SK-N-SH (cell line): ENCODE results near the gene NRF1. TPM values are rescaled to one million over a fixed set of nuclear protein-coding genes. Genes with fewer than 3 reads are reported as not detected.

Source experiments
- CTCF ChIA-PET: fragments of 300-600, 350-600 bp; formaldehyde crosslinking; extraction: SDS; loops from one replicate; lab custom pipeline; 2021; lab: Yijun Ruan, JAX
- POLR2A ChIA-PET: fragments of 350-600 bp; sonication (Branson Sonifier 250); formaldehyde crosslinking; extraction: SDS; loops from one replicate; lab custom pipeline; 2020; ENCODE audit warnings: antibody characterized with exemption, inconsistent platforms; lab: Yijun Ruan, JAX
- DNase-seq: peaks from one replicate; pipeline ENCODE4 v3.0.0; 2012
- H2AFZ ChIP-seq: fragments of 200-600 bp; sonication (generic); 2 replicates; pipeline ENCODE4 v1.8.1; 2016; ENCODE audit warnings: antibody characterized with exemption, mild to moderate bottlenecking, low read depth
- H3F3A ChIP-seq: fragments of 200-600 bp; sonication (generic); replicated peaks from 2 replicates; pipeline ENCODE3; 2016; ENCODE audit warnings: antibody characterized with exemption, mild to moderate bottlenecking; ENCODE audit not compliant: insufficient read depth
- H3K27ac ChIP-seq, 2 experiments: fragments of 200-500 bp in 1 of 2; fragments of 200-600 bp in 1 of 2; sonication (Bioruptor generic) in 1 of 2; sonication (generic), shearing (Covaris generic) in 1 of 2; 2 replicates each; pipeline versions ENCODE4 v1.5.1 to v1.6.1; 2014 to 2016; ENCODE audit warnings: low read depth in 2 of 2, inconsistent platforms in 1 of 2, low read length in 1 of 2, mild to moderate bottlenecking in 1 of 2, mixed read lengths in 1 of 2
- H3K27me3 ChIP-seq: fragments of 200-600 bp; sonication (generic), shearing (Covaris generic); 2 replicates; pipeline ENCODE4 v1.6.1; 2016; ENCODE audit warnings: mixed run types; ENCODE audit not compliant: insufficient read depth
- H3K36me3 ChIP-seq, 2 experiments: fragments of 200-500 bp in 1 of 2; fragments of 200-600 bp in 1 of 2; sonication (Bioruptor generic) in 1 of 2; sonication (generic) in 1 of 2; replicated peaks in 1 of 2; 2 replicates each; pipeline versions ENCODE3 to v1.5.1; 2014 to 2016; ENCODE audit warnings: low read length in 1 of 2, mild to moderate bottlenecking in 1 of 2; ENCODE audit not compliant: insufficient read depth in 2 of 2, control insufficient read depth in 1 of 2
- H3K4me1 ChIP-seq, 2 experiments: fragments of 200-500 bp in 1 of 2; fragments of 200-600 bp in 1 of 2; sonication (Bioruptor generic) in 1 of 2; sonication (generic), shearing (Covaris generic) in 1 of 2; 2 replicates each; pipeline versions ENCODE4 v1.5.1 to v1.6.1; 2014 to 2016; ENCODE audit warnings: low read depth in 1 of 2, low read length in 1 of 2, mixed run types in 1 of 2; ENCODE audit not compliant: insufficient read depth in 2 of 2, control insufficient read depth in 1 of 2
- H3K4me2 ChIP-seq: fragments of 200-600 bp; sonication (generic), shearing (Covaris generic); 2 replicates; pipeline ENCODE4 v1.6.1; 2017; ENCODE audit warnings: mixed run types
- H3K4me3 ChIP-seq, 2 experiments: fragments of 200-500 bp in 1 of 2; fragments of 200-600 bp in 1 of 2; sonication (Bioruptor generic) in 1 of 2; sonication (generic), shearing (Covaris generic) in 1 of 2; 2 replicates each; pipeline versions ENCODE4 v1.5.1 to v1.8.1; 2014 to 2016; ENCODE audit warnings: low read depth in 2 of 2, inconsistent platforms in 1 of 2, low read length in 1 of 2, mild to moderate bottlenecking in 1 of 2, mixed read lengths in 1 of 2, moderate library complexity in 1 of 2
- H3K79me2 ChIP-seq: fragments of 200-600 bp; sonication (generic); 2 replicates; pipeline ENCODE4 v1.8.1; 2017; ENCODE audit warnings: mild to moderate bottlenecking; ENCODE audit not compliant: insufficient read depth
- H3K9ac ChIP-seq: fragments of 200-600 bp; sonication (generic); 2 replicates; pipeline ENCODE4 v1.6.1; 2017; ENCODE audit warnings: mixed run types
- H3K9me2 ChIP-seq: fragments of 200-600 bp; sonication (generic); 2 replicates; pipeline ENCODE4 v1.6.1; 2017; ENCODE audit warnings: mixed run types
- H3K9me3 ChIP-seq: fragments of 200-600 bp; sonication (generic); 2 replicates; pipeline ENCODE4 v1.6.1; 2017; ENCODE audit warnings: mixed run types, mild to moderate bottlenecking, moderate library complexity
- H4K20me1 ChIP-seq: fragments of 200-600 bp; sonication (generic); 2 replicates; pipeline ENCODE4 v1.6.1; 2017; ENCODE audit warnings: mild to moderate bottlenecking, mixed run types; ENCODE audit not compliant: insufficient read depth
- CHD2 ChIP-seq: fragments of 150-350 bp; IDR thresholded peaks from 2 replicates; pipeline ENCODE4 v1.6.1; 2018; ENCODE audit warnings: low read length; ENCODE audit not compliant: partially characterized antibody
- ELF1 ChIP-seq: IDR thresholded peaks from 2 replicates; pipeline ENCODE4 v1.4.0; 2012
- EP300 ChIP-seq, 2 experiments: IDR thresholded peaks; 2 replicates each; pipeline versions ENCODE4 v1.4.0 to v1.6.1; 2012; ENCODE audit warnings: borderline replicate concordance in 1 of 2, low read depth in 1 of 2, low read length in 1 of 2
- FOSL2 ChIP-seq: IDR thresholded peaks from 2 replicates; pipeline ENCODE4 v1.4.0; 2012; ENCODE audit warnings: low read depth, mild to moderate bottlenecking, moderate library complexity, borderline replicate concordance
- FOXJ3 ChIP-seq: sonication (generic); formaldehyde crosslinking; IDR thresholded peaks from 2 replicates; pipeline ENCODE4 v1.5.1; 2020; ENCODE audit warnings: mild to moderate bottlenecking, missing genetic modification reagents
- GABPA ChIP-seq: IDR thresholded peaks from 2 replicates; pipeline ENCODE4 v1.4.0; 2012; ENCODE audit warnings: low read depth, mild to moderate bottlenecking
- JUND ChIP-seq: IDR thresholded peaks from 2 replicates; pipeline ENCODE4 v1.4.0; 2012
- MXI1 ChIP-seq: IDR thresholded peaks from 2 replicates; pipeline ENCODE4 v1.6.1; 2012; ENCODE audit warnings: mild to moderate bottlenecking, low read depth, low read length, improper control_type of control experiment
- NRF1 ChIP-seq: IDR thresholded peaks from 2 replicates; pipeline ENCODE4 v1.6.1; 2012; ENCODE audit warnings: low read depth, mild to moderate bottlenecking, low read length
- RAD21 ChIP-seq: IDR thresholded peaks from 2 replicates; pipeline ENCODE4 v1.6.1; 2012; ENCODE audit warnings: mild to moderate bottlenecking, low read length
- RFX5 ChIP-seq: IDR thresholded peaks from 2 replicates; pipeline ENCODE4 v1.6.1; 2012; ENCODE audit warnings: mild to moderate bottlenecking, improper control_type of control experiment, low read length
- RXRA ChIP-seq: IDR thresholded peaks from 2 replicates; pipeline ENCODE4 v1.4.0; 2012; ENCODE audit warnings: low read depth, mild to moderate bottlenecking, borderline replicate concordance
- SIN3A ChIP-seq: IDR thresholded peaks from 2 replicates; pipeline ENCODE4 v1.6.1; 2012; ENCODE audit warnings: low read depth, mild to moderate bottlenecking, low read length, moderate library complexity, borderline replicate concordance
- TCF12 ChIP-seq: IDR thresholded peaks from 2 replicates; pipeline ENCODE4 v1.4.0; 2012
- TEAD4 ChIP-seq: IDR thresholded peaks from 2 replicates; pipeline ENCODE4 v1.4.0; 2012; ENCODE audit warnings: mild to moderate bottlenecking, borderline replicate concordance; ENCODE audit not compliant: insufficient read depth
- USF1 ChIP-seq: IDR thresholded peaks from 2 replicates; pipeline ENCODE4 v1.4.0; 2012; ENCODE audit warnings: low read depth, borderline replicate concordance
- USF2 ChIP-seq: fragments of 150-350 bp; IDR thresholded peaks from 2 replicates; pipeline ENCODE4 v1.6.1; 2017; ENCODE audit warnings: antibody characterized with exemption, low read length, low read depth, borderline replicate concordance
- WGBS: methylation state at CpG from one replicate; pipeline ENCODE4 v1.1.6; 2017; ENCODE audit warnings: low lambda C conversion rate; 5-methylcytosine and 5-hydroxymethylcytosine counted together
- polyA plus RNA-seq, 3 experiments: library from polyadenylated mRNA; depleted of rRNA; stranded (reverse); fragments of >200 nt; gene quantifications; 2 replicates each; pipeline ENCODE4 v1.2.3, GENCODE V29; 2012
- TF ChIP-seq, protein P1 (sequence below): IDR thresholded peaks from 2 replicates; pipeline ENCODE4 v1.4.0; 2012; ENCODE audit warnings: low read depth
- TF ChIP-seq, protein P2 (sequence below): IDR thresholded peaks from 2 replicates; pipeline ENCODE4; 2012

Gene NRF1
- polyA plus RNA-seq, 1 of the 3 experiments (the other 2 are of a cell fraction): 10.9 TPM

- H3K9ac ChIP-seq: no peak overlapping the region
Observed at GRCh38 chr7:129676017-129676897, 64.7 kb downstream of the NRF1 start.

GRCh38 chr7:129677796-129678195, 66.3 kb downstream of the NRF1 start:
- no peaks in the 10 kb centered on the region for H4K20me1 ChIP-seq
- H2AFZ ChIP-seq: no peak overlapping the region
- no peaks in the 10 kb centered on the region for H3K27me3 ChIP-seq
- H3K9ac ChIP-seq: no peak overlapping the region
- ChIA-PET CTCF (interaction anchor here (0.7 to 1.3 kb wide), 2 partner anchors 13 to 25 kb away, joined by 3 to 5 read pairs; no protein-coding TSS in a partner anchor), POLR2A (no interaction called here)
- H3K27ac ChIP-seq: no peak overlapping the region
- no peaks in the 10 kb centered on the region for H3F3A ChIP-seq
- H3K4me3 ChIP-seq: no peak overlapping the region
- H3K9me2 ChIP-seq: no peaks in the 10 kb centered on the region
- no peak for DNase-seq
- H3K4me1 ChIP-seq: no peaks in the 10 kb centered on the region
- no peaks in the 10 kb centered on the region for H3K79me2 ChIP-seq
- H3K9me3 ChIP-seq: peaks cover 13% of the 10 kb centered on the region; the same call in 1 of the 2 replicates
- peaks cover 14 to 45% of the 10 kb centered on the region in 2 experiments for H3K36me3 ChIP-seq
- TF ChIP-seq, protein P1, sequence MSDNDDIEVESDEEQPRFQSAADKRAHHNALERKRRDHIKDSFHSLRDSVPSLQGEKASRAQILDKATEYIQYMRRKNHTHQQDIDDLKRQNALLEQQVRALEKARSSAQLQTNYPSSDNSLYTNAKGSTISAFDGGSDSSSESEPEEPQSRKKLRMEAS: no peak
- TF ChIP-seq SIN3A: no peak
- TF ChIP-seq JUND: no peak
- TF ChIP-seq RXRA: no peak
- no peak for TF ChIP-seq TCF12
- TF ChIP-seq FOXJ3 (CRISPR knock-in tag): no peak
- TF ChIP-seq GABPA: no peak
- TF ChIP-seq MXI1: no peak
- no peak for TF ChIP-seq FOSL2
- TF ChIP-seq ELF1: no peak
- TF ChIP-seq RFX5: no peak
- TF ChIP-seq, all 33 proteins: peak for 0
- WGBS: 91% methylated on average over 4 of the region's 4 CpGs
- no peak overlapping the region for H3K4me2 ChIP-seq

More at GRCh38 chr7:129676017-129676897, 64.7 kb downstream of the NRF1 start:
- no peak for DNase-seq
- H3F3A ChIP-seq: no peaks in the 10 kb centered on the region
- H2AFZ ChIP-seq: no peak overlapping the region
- no peaks in the 10 kb centered on the region for H3K79me2 ChIP-seq
- no peaks in the 10 kb centered on the region for H3K9me2 ChIP-seq
- TF ChIP-seq EP300 (IDR thresholded peaks at IDR 0.05; ENCODE audit: borderline replicate concordance in 1 of 2, low read depth in 1 of 2, low read length in 1 of 2): no peak
- TF ChIP-seq NRF1: no peak
- no peak for TF ChIP-seq TCF12
- no peak for TF ChIP-seq JUND
- TF ChIP-seq CHD2: no peak
- no peak for TF ChIP-seq USF2
- no peak for TF ChIP-seq RAD21
- no peak for TF ChIP-seq TEAD4
- TF ChIP-seq, protein P2, sequence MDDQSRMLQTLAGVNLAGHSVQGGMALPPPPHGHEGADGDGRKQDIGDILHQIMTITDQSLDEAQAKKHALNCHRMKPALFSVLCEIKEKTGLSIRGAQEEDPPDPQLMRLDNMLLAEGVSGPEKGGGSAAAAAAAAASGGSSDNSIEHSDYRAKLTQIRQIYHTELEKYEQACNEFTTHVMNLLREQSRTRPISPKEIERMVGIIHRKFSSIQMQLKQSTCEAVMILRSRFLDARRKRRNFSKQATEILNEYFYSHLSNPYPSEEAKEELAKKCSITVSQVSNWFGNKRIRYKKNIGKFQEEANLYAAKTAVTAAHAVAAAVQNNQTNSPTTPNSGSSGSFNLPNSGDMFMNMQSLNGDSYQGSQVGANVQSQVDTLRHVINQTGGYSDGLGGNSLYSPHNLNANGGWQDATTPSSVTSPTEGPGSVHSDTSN: no peak
- no peak for TF ChIP-seq FOXJ3 (CRISPR knock-in tag)
- TF ChIP-seq MXI1: no peak
- TF ChIP-seq USF1: no peak
- TF ChIP-seq GABPA: no peak
- no peak overlapping the region for H3K4me2 ChIP-seq
- H3K4me3 ChIP-seq: no peak overlapping the region
- peaks cover 13% of the 10 kb centered on the region; the same call in 1 of the 2 replicates for H3K9me3 ChIP-seq
- ChIA-PET CTCF (interaction anchor here (0.6 to 1.8 kb wide), 4 partner anchors 11 to 1590 kb away, joined by 3 to 12 read pairs (median 6); no protein-coding TSS in a partner anchor), POLR2A (interaction anchor here (0.6 kb wide), 1 partner anchor 18 kb away, joined by 3 read pairs; no protein-coding TSS in a partner anchor)
- H4K20me1 ChIP-seq: no peaks in the 10 kb centered on the region
- H3K27me3 ChIP-seq: no peaks in the 10 kb centered on the region
- no peaks in the 10 kb centered on the region for H3K4me1 ChIP-seq
- H3K27ac ChIP-seq: no peak overlapping the region
- 95% methylated on average over 7 of the region's 7 CpGs for WGBS
- peaks cover 19 to 55% of the 10 kb centered on the region in 2 experiments for H3K36me3 ChIP-seq
